Adrenal gland (tissue), 5 donors: ENCODE data around the gene SAMD4A.

ENCODE experiments used
- CTCF ChIP-seq, 6 experiments: fragments of 450-650 bp in 4 of 6; fragments of 200-600 bp in 2 of 6; sonication (generic) in 1 of 6; IDR thresholded peaks; 1 replicate in 5 of 6; 2 replicates in 1 of 6; pipeline versions ENCODE4 v1.5.1 to v1.8.0; 2016 to 2021; ENCODE audit warnings: antibody characterized with exemption in 6 of 6, mild to moderate bottlenecking in 2 of 6, moderate library complexity in 1 of 6
- POLR2A ChIP-seq, 2 donors: fragments of 450-650 bp; IDR thresholded peaks; one replicate each; pipeline ENCODE4 v1.6.1; 2017; ENCODE audit warnings: antibody characterized with exemption in 2 of 2, mild to moderate bottlenecking in 2 of 2, moderate library complexity in 1 of 2
- donor health status: DM: no; HTN: no; CAD: no.

GRCh38 chr14:54647378-54647777, 80.5 kb downstream of the SAMD4A start:
- TF ChIP-seq CTCF (IDR thresholded peaks at IDR 0.05) (no peak), POLR2A (IDR thresholded peaks at IDR 0.05) (no peak)
